GM21381 (cell line): ENCODE measurements around the gene RHOF.
"Not testable (repeated sequence)": the region's sequence is repeated elsewhere in the genome, so short reads cannot be mapped to it uniquely, and the experiment has no call there.

ENCODE experiments used
- ATAC-seq: cut with Tn5 transposase; IDR thresholded peaks from one replicate; pipeline ENCODE4 v1.9.1; 2021; ENCODE audit warnings: mild to moderate bottlenecking, moderate library complexity; ENCODE audit not compliant: unreplicated experiment

The RHOF gene

GRCh38 chr12:121793838-121794533 is 498 bp upstream of the RHOF start:
- ATAC-seq: peak; percentile 45

- no peak for ATAC-seq
These were observed 665 bp downstream of the RHOF start for GRCh38 chr12:121792607-121793439.

DNA sequence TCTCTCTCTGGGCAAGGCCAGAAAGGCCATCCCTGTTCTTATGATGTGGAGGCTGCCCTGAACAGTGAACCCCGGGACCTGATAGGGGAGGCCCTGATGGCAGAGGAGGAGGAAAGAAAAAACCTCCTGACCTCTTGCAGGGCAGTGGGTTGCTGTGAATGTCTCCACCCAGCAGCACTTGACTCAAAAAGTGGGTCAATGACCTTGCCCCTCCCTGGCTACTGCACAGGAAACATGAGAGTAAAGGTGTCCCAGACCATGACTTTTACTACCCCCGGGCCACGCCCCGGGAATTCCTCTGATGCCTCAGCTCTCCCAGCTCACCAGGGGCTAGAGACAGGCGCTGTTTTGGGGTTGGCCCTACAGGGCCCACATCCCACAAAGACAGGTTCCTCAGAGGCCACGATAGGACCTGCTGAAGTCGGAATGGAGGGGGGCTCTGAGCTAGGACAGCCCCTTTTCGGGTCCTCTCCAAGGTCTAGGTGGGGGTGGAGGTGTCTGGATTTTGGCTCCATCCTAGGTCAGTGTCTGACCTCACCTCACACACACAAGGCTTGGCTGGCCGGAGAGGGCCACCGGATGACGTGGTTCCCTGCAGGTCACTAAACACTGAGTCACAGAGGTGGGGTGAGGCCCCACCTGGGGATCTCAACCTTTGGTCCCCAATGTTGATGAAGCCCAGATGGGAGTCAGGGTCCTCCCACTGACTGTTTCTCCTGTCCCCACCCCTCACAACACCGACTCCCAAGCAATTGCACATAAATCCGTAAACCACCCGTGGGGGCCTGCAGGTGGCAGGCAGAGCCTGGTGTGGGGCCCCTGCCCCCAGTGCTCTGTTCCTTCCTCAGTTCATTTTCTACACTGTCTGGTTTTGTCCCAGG is 1.6 kb downstream of the RHOF start:
- ATAC-seq: no peak

DNA sequence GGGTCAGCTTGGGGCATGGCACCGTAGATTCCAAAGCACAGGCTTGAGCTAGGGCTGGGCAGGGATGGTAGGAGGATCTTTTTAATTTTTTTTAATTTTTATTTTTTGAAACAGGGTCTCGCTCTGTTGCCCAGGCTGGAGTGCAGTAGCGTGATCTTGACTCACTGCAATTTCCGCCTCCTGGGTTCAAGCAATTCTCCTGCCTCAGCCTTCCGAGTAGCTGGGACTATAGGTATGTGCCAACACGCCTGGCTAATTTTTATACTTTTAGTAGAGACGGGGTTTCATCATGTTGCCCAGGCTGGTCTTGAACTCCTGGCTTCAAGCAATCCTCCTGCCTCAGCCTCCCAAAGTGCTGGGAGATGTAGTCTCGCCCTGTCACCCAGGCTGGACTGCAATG is 2.7 kb downstream of the RHOF start:
- ATAC-seq: not testable (repeated sequence)

DNA sequence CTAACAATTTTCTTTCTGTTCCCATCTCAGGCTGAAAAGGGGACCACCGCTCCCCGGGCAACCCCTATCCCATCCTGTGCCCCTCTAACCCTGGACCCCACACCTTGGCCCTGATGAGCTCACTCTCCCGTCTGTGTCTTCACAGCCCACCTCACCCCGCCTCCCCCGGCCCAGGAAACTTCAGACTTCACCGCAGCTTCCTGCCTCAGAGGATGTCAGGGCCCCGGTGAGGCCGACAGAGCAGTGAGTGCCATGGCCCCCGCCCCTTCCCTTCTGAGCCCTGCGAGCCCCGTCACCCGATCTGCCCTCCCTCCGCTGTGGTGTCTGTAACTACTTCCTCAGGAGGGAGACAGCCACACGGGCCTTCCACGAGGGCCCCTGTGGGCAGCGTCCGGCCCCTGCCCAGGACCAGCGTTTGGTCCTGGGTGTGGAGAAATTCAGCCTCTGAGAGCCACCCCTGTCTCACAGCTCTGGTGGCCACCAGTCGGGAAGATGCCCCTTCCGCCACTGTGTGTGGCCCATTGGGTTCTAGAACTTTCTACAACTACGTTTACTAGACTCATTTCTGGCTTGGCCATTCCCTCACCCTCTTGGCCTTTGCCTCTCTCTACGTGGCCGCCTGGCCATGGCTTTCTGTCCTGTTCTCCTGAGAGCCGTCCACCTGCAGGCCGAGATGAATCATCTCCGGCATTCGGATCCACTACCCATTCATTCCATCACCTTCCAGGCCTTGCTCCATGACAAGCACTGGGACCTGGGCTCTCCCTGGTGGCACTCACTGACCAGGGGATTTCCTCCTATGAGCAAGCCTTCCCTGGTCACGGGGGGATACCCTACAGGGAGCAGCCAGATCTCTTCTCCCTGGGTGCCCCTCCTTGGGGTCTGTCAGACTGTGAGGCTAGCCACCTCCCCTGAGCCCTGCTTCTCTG is 3.4 kb downstream of the RHOF start:
- peak; percentile 30 for ATAC-seq

DNA sequence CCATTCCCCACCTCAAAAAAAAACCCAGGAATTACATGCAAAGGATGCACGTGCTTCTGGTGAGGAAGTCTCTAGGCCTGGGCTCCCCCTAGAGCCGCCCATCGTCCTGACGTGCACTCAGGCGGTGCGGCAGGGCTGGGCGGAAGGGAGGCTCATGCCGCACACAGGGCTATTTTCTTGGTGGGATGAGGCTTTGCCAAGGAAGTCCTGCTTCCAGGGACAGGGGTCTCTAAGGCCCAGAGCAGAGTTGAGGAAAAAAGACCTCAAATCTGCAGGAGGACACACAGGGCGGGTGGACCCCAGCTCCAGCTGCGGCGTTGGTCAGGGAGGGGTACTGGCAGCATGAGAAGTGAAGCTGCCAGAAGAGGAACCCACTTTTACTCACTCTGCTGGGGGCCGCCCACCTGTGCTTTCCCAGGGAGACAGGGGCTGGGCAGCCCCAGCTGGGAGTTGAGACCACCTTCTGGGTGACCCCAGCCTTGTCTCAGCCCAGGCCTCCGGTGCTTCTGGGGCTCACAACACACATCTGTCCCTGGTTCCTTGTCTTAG is 4.2 kb downstream of the RHOF start:
- peak; percentile 4 for ATAC-seq

DNA sequence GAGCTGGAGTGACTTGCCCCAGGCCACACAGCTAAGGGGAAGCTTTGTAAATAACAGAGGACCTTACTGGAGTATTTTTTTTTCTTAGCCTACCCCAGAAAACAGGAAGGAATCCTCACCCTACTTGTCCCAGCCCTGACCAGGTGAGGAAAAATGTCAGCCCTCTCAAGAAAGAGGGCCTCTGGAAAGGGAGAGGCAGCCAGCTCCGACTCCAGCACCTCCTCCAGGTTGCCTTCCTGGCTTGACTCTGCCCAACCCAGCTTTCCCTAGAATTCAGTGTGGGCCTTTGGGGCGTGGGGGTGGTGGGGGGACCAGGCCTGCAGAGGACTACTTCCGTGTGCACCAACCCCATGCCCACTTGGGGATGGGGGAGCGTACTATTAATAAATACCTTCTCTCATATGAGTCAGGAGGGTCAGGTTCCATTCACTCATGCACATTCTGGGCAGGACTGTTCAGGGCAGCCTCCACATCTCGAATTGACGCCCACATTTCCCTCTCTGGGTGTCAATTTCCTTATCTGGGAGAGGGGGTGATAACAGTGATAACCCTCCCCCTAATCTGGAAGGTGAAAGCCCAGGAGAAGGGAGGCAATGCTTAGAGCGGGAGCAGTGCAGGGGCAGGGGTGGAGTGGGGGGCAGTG is 5.2 kb downstream of the RHOF start:
- ATAC-seq: no peak

GRCh38 chr12:121787063-121788025 is 6.1 kb downstream of the RHOF start:
- no peak for ATAC-seq

GRCh38 chr12:121786440-121786825 is 7.1 kb downstream of the RHOF start:
- ATAC-seq: no peak

DNA sequence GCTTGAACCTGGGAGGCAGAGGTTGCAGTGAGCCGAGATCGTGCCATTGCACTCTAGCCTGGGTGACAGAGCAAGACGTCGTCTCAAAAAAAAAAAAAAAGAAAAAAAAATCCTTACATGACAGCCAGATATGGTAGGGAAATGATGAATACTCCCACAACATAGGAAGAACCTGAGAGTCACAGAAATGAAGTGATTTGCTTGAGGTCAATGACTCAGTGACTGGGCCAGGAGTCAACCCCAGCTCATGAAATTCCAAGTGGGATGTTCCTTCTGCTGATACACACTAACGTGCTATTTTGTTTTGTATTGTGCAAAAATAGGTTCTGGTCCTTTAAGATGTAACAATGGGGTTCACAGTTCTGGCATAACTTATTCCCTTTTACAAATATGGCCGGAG is 9.0 kb downstream of the RHOF start:
- no peak for ATAC-seq

DNA sequence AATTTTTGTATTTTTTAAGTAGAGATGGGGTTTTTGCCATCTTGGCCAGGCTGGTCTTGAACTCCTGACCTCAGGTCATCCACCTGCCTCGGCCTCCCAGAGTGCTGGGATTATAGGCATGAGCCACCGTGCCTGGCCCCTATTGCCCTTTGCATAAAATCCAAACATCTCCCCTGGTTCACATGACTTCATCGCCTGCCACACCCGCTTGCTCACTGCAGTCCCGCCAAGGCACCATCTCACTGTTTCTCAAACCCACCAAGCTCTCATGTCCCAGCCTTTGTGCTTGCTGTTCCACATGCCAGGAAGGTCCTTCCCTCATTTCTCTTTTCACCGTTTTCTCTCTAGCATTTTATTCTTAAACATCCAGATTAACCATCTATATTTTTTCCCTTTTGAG is 9.7 kb downstream of the RHOF start:
- ATAC-seq: no peak

DNA sequence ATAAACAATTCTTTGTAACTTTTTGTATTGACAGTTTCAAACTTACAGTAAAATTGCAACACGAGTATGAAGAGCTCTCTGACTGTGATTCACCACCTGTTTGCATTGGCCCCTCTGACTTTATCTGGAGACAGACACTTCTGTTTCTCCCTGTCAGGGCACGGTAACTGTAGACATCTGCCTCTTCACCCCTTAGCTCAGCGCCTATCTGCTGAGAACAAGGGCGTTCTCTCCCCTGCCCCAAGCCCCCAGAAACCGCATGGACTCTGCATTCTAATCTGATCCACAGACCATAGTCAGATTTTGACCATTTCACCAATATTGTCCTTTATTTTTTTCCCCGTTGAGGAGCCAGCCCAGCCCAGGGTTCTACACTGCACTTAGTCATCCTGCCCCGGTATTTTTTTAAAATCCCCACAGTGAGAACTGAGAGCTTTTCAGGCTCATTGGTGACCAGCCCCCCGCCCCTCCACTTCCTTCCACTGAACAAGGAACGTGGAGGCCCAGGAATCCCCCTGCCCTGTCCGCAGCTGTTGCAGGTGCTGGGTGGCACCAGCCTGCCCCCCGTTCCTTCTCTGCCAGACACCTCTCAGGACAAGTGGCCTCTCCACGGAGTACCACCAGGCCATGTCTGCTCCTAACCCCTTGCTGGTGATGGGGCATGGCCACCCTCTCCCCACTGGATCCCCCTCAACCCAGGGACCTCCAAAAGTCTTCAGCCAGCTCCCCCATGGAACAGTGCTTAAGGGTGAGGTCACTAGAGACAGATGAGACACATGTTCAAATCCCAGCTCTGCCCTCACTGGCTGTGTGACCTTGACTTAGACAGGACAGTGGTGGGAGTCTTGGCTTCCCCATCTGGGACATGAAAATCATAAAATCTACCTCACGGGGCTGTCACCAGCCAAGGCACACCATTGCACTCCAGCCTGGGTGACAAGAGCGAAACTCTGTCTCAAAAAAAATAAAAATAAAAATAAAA is 11.2 kb downstream of the RHOF start:
- ATAC-seq: peak; percentile 42

DNA sequence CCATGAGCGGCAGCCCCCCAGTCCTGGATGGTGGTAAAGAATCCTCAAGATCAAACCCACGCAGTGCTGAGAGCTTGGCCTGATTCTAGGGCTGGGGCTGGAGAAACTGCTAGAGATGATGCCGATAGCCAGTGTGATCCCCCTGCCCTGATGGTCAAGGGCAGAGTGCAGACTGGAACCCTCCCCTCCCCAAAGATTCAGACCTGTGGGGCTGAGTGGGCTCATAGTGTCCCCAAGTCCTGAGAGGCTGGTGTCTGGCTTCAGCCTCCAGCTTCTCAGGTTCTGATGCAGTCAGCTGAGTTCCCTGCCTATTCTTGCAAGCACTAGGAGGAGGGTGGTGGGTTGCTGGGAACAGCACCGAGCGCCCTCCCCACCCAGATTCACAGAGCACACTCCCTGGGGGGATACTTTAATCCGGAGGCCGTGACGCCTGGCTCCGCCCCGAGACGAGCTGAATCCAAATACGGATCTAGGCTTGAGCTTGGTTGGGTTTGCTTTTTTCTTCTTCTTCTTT is 11.9 kb downstream of the RHOF start:
- ATAC-seq: peak; percentile 25

- ATAC-seq: no peak
These were observed 13.1 kb downstream of the RHOF start for GRCh38 chr12:121780429-121780828.

GRCh38 chr12:121779422-121779895 is 14.0 kb downstream of the RHOF start:
- ATAC-seq: no peak

- ATAC-seq: no peak
These were observed 14.7 kb downstream of the RHOF start for GRCh38 chr12:121778567-121779421.
